ENCODE data around the gene TBC1D8.

Gene TBC1D8

GRCh38 chr2:101151146-101151858, at the start of gene TBC1D8:
TSS of gene TBC1D8 (minus strand) at chr2:101151382. CDS start at chr2:101151253, 129 bp downstream.
- Histone ChIP-seq H3K27ac (ENCODE audit: low read depth, low read length) (no peak within 1 kb of the TSS; the same call in 1 of the 2 replicates), H3K9me3 (ENCODE audit: control insufficient read depth, insufficient read depth, low read depth, low read length) (no peaks in the 10 kb centered on the region), H3K9ac (ENCODE audit: low read length) (peak within 1 kb of the TSS; percentile 45), H3K4me3 (ENCODE audit: low read depth, low read length) (peak within 1 kb of the TSS; percentile 72), H3K4me1 (ENCODE audit: control insufficient read depth, insufficient read depth, low read length) (peaks cover 47% of the 10 kb centered on the region), H3K27me3 (ENCODE audit: control insufficient read depth, insufficient read depth, low read length) (peaks cover 16% of the 10 kb centered on the region), H3K36me3 (ENCODE audit: control insufficient read depth, insufficient read depth, low read length) (no peaks in the 10 kb centered on the region)

- no peaks in the 10 kb centered on the region for H3K4me1 ChIP-seq (ENCODE audit: control insufficient read depth, insufficient read depth, low read length)
These were observed 49.5 kb upstream of the TBC1D8 start for GRCh38 chr2:101200676-101201075.

GRCh38 chr2:101199251-101199791, 48.1 kb upstream of the TBC1D8 start:
- H3K4me3 ChIP-seq (ENCODE audit: low read depth, low read length): no peak overlapping the region
- H3K9me3 ChIP-seq (ENCODE audit: control insufficient read depth, insufficient read depth, low read depth, low read length): no peaks in the 10 kb centered on the region

More at GRCh38 chr2:101200676-101201075, 49.5 kb upstream of the TBC1D8 start:
- H3K9me3 ChIP-seq (ENCODE audit: control insufficient read depth, insufficient read depth, low read depth, low read length): no peaks in the 10 kb centered on the region
- no peak overlapping the region for H3K4me3 ChIP-seq (ENCODE audit: low read depth, low read length)
- no peaks in the 10 kb centered on the region for H3K27me3 ChIP-seq (ENCODE audit: control insufficient read depth, insufficient read depth, low read length)
- no peaks in the 10 kb centered on the region for H3K36me3 ChIP-seq (ENCODE audit: control insufficient read depth, insufficient read depth, low read length)
- H3K9ac ChIP-seq (ENCODE audit: low read length): no peak overlapping the region
- no peak overlapping the region for H3K27ac ChIP-seq (ENCODE audit: low read depth, low read length)

GRCh38 chr2:101197814-101198213, 46.6 kb upstream of the TBC1D8 start:
- no peaks in the 10 kb centered on the region for H3K4me1 ChIP-seq (ENCODE audit: control insufficient read depth, insufficient read depth, low read length)
- H3K27me3 ChIP-seq (ENCODE audit: control insufficient read depth, insufficient read depth, low read length): no peaks in the 10 kb centered on the region
- H3K36me3 ChIP-seq (ENCODE audit: control insufficient read depth, insufficient read depth, low read length): no peaks in the 10 kb centered on the region
- H3K9ac ChIP-seq (ENCODE audit: low read length): no peak overlapping the region
- H3K9me3 ChIP-seq (ENCODE audit: control insufficient read depth, insufficient read depth, low read depth, low read length): no peaks in the 10 kb centered on the region
- no peak overlapping the region for H3K4me3 ChIP-seq (ENCODE audit: low read depth, low read length)
- no peak overlapping the region for H3K27ac ChIP-seq (ENCODE audit: low read depth, low read length)

More at GRCh38 chr2:101199251-101199791, 48.1 kb upstream of the TBC1D8 start:
- Histone ChIP-seq H3K27me3 (ENCODE audit: control insufficient read depth, insufficient read depth, low read length) (no peaks in the 10 kb centered on the region), H3K27ac (ENCODE audit: low read depth, low read length) (no peak overlapping the region), H3K9ac (ENCODE audit: low read length) (no peak overlapping the region), H3K36me3 (ENCODE audit: control insufficient read depth, insufficient read depth, low read length) (no peaks in the 10 kb centered on the region), H3K4me1 (ENCODE audit: control insufficient read depth, insufficient read depth, low read length) (no peaks in the 10 kb centered on the region)

DNA sequence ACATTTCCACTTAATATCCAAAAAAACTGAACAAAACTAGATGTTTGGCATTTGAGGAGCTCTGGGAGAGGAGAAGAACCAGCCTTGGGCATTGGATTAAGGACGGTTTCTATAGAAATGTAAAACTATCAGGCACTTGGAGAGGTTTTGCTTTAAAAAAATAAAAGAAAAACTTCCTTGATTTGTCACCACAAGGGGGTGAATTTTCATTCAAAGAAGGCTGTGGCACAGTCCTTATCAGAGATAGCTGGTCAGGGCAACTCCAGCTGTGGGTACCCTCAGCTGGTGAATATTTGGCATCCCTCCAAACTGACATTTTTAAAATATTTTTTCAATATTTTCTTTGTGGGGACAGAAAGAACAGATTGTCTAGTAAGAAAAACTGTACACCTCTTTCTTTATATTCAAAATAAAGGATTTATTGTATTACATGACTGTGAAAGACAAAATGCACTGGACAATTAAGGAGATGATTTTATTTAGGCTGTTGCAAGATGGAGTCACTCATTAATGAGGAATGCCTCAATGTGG, 46.1 kb upstream of the TBC1D8 start:
- H3K9ac ChIP-seq (ENCODE audit: low read length): no peak overlapping the region
- H3K27ac ChIP-seq (ENCODE audit: low read depth, low read length): no peak overlapping the region
- H3K4me1 ChIP-seq (ENCODE audit: control insufficient read depth, insufficient read depth, low read length): no peaks in the 10 kb centered on the region
- H3K27me3 ChIP-seq (ENCODE audit: control insufficient read depth, insufficient read depth, low read length): no peaks in the 10 kb centered on the region
- H3K4me3 ChIP-seq (ENCODE audit: low read depth, low read length): no peak overlapping the region
- no peaks in the 10 kb centered on the region for H3K9me3 ChIP-seq (ENCODE audit: control insufficient read depth, insufficient read depth, low read depth, low read length)
- H3K36me3 ChIP-seq (ENCODE audit: control insufficient read depth, insufficient read depth, low read length): no peaks in the 10 kb centered on the region

GRCh38 chr2:101195871-101196661, 44.9 kb upstream of the TBC1D8 start:
- Histone ChIP-seq H3K4me3 (ENCODE audit: low read depth, low read length) (no peak overlapping the region), H3K9ac (ENCODE audit: low read length) (no peak overlapping the region), H3K27me3 (ENCODE audit: control insufficient read depth, insufficient read depth, low read length) (no peaks in the 10 kb centered on the region), H3K27ac (ENCODE audit: low read depth, low read length) (no peak overlapping the region), H3K4me1 (ENCODE audit: control insufficient read depth, insufficient read depth, low read length) (peaks cover under 1% of the 10 kb centered on the region; the same call in 1 of the 2 replicates), H3K9me3 (ENCODE audit: control insufficient read depth, insufficient read depth, low read depth, low read length) (no peaks in the 10 kb centered on the region), H3K36me3 (ENCODE audit: control insufficient read depth, insufficient read depth, low read length) (no peaks in the 10 kb centered on the region)

- Histone ChIP-seq H3K4me3 (ENCODE audit: low read depth, low read length) (no peak overlapping the region), H3K36me3 (ENCODE audit: control insufficient read depth, insufficient read depth, low read length) (no peaks in the 10 kb centered on the region), H3K9ac (ENCODE audit: low read length) (no peak overlapping the region), H3K27me3 (ENCODE audit: control insufficient read depth, insufficient read depth, low read length) (no peaks in the 10 kb centered on the region), H3K27ac (ENCODE audit: low read depth, low read length) (no peak overlapping the region), H3K4me1 (ENCODE audit: control insufficient read depth, insufficient read depth, low read length) (peaks cover 4% of the 10 kb centered on the region; the same call in 1 of the 2 replicates), H3K9me3 (ENCODE audit: control insufficient read depth, insufficient read depth, low read depth, low read length) (0 out of 2 replicates have a peak, but pooled peaks cover 6% of the 10 kb centered on the region)
These were observed 41.9 kb upstream of the TBC1D8 start for GRCh38 chr2:101193033-101193626.

DNA sequence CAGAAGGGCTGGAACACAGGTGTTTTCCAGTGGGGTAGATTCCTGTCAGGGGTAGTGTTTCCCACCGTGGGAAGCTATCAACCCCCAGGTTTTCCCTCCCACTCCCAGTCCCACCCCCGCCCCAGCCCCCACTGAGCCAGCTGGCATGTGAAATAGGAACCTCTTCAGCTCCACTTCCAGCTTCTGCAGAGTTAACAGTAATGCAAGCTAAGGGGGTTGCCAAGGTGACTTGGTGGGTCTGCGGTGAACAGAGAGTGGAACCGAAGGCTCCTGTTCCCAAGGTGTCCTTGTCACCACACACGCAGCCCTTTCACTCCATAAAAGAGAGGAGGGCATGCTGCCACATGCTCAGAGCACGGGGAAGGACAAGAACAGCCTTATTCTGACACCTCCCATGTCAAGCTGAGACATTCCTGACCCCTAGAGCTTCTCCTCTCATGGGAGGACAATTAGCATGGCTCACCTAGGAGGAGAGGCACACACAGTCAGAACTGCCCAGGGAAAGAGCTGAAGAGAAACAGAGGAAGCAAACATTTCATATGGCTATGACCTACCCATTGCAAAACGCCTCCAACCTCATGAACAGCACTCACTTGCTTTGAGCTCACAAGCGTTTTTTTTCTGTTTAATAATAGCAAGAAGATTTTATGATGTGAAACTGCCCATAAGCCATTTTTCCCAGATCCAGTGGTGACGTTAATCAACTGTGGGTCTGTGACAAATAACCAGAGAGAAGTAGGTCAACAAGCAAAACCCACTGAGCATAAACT, 39.8 kb upstream of the TBC1D8 start:
- Histone ChIP-seq H3K4me1 (ENCODE audit: control insufficient read depth, insufficient read depth, low read length) (peaks cover 4% of the 10 kb centered on the region; the same call in 1 of the 2 replicates), H3K9ac (ENCODE audit: low read length) (no peak overlapping the region), H3K9me3 (ENCODE audit: control insufficient read depth, insufficient read depth, low read depth, low read length) (0 out of 2 replicates have a peak, but pooled peaks cover 6% of the 10 kb centered on the region), H3K4me3 (ENCODE audit: low read depth, low read length) (no peak overlapping the region), H3K27me3 (ENCODE audit: control insufficient read depth, insufficient read depth, low read length) (no peaks in the 10 kb centered on the region), H3K36me3 (ENCODE audit: control insufficient read depth, insufficient read depth, low read length) (no peaks in the 10 kb centered on the region), H3K27ac (ENCODE audit: low read depth, low read length) (no peak overlapping the region)

GRCh38 chr2:101188683-101189405, 37.7 kb upstream of the TBC1D8 start:
- H3K9ac ChIP-seq (ENCODE audit: low read length): no peak overlapping the region
- H3K27ac ChIP-seq (ENCODE audit: low read depth, low read length): no peak overlapping the region
- no peaks in the 10 kb centered on the region for H3K36me3 ChIP-seq (ENCODE audit: control insufficient read depth, insufficient read depth, low read length)
- H3K4me3 ChIP-seq (ENCODE audit: low read depth, low read length): no peak overlapping the region
- H3K27me3 ChIP-seq (ENCODE audit: control insufficient read depth, insufficient read depth, low read length): no peaks in the 10 kb centered on the region
- H3K4me1 ChIP-seq (ENCODE audit: control insufficient read depth, insufficient read depth, low read length): peaks cover 4% of the 10 kb centered on the region
- H3K9me3 ChIP-seq (ENCODE audit: control insufficient read depth, insufficient read depth, low read depth, low read length): 0 out of 2 replicates have a peak, but pooled peaks cover 6% of the 10 kb centered on the region

All from HUES6 (cell line).